ENCODE data around the gene ZNF391. TPM values are rescaled to one million over a fixed set of nuclear protein-coding genes. Genes with fewer than 3 reads are reported as not detected.

Gene ZNF391
- total RNA-seq (1 to 10 TPM in 4 of 5 experiments, under 1 TPM in 1; 0.19 to 5.7 (median 3.3) TPM), polyA plus RNA-seq (1 to 10 TPM; 3.4 to 3.9 TPM), total RNA-seq (3.6 reads per million, percentile 19 among the genes with 10 or more reads in this experiment)

- Mint-ChIP-seq H3K27me3 (peaks cover 0 to 9% (median 2%) of the 10 kb centered on the region in 5 donors), H3K9me3 (peaks cover 0 to 11% (median 1%) of the 10 kb centered on the region in 11 donors), H3K36me3 (peaks cover 0 to 15% (median 4%) of the 10 kb centered on the region in 5 donors), H3K4me1 (peaks cover 9 to 31% (median 18%) of the 10 kb centered on the region in 7 donors), H3K27ac (peak within 1 kb of the TSS; percentile 85 to 96 (median 93)), H3K4me3 (peak within 1 kb of the TSS; percentile 95 to 99 (median 98))
- H3K4me1 ChIP-seq (ENCODE audit: control insufficient read depth in 2 of 2, insufficient read depth in 2 of 2, low read length in 2 of 2): peaks cover 4 to 9% of the 10 kb centered on the region in 2 donors
- intact Hi-C loops (cut with micrococcal nuclease): loop anchor here (1.0 to 5.0 kb wide), 13 partner anchors 13 to 1198 kb away; partner anchors contain the start of genes POM121L2 (in 1 of the 2) and ZNF165 (in 1 of the 2)
- DNase-seq (peak; percentile 46 to 77 (median 67)), ATAC-seq (peak; percentile 90)
- ChIA-PET POLR2A (interaction anchor here (0.6 to 1.8 kb wide), 11 partner anchors 8 to 425 kb away, joined by 3 to 10 read pairs (median 3); partner anchors contain the start of gene ZNF184), CTCF (interaction anchor here (0.6 kb wide), 1 partner anchor 74 kb away, joined by 3 read pairs; no protein-coding TSS in a partner anchor)
- H3K4me3 ChIP-seq (ENCODE audit: low read length): peak within 1 kb of the TSS; percentile 92
- peak within 1 kb of the TSS; percentile 78 for H3K27ac ChIP-seq (ENCODE audit: low read depth, low read length)
- no peaks in the 10 kb centered on the region for H3K36me3 ChIP-seq (ENCODE audit: control insufficient read depth in 2 of 3, insufficient read depth in 3 of 3, low read length in 3 of 3)
- H3K9me3 ChIP-seq (ENCODE audit: control insufficient read depth in 2 of 3, low read length in 3 of 3): no peaks in the 10 kb centered on the region
- no peaks in the 10 kb centered on the region for H3K27me3 ChIP-seq (ENCODE audit: control insufficient read depth in 2 of 2, insufficient read depth in 2 of 2, low read length in 2 of 2)
Observed at GRCh38 chr6:27388293-27389197, at the start of gene ZNF391. TSS of gene ZNF391 (plus strand) at chr6:27388759. CDS start at chr6:27400371, 11,612 bp downstream.

GRCh38 chr6:27352850-27353249 is 35.7 kb upstream of the ZNF391 start:
- Mint-ChIP-seq H3K4me1 (no peaks in the 10 kb centered on the region), H3K36me3 (peaks cover 0 to 22% (median 8%) of the 10 kb centered on the region in 5 donors), H3K27ac (no peak overlapping the region), H3K27me3 (peaks cover 0 to 23% (median 6%) of the 10 kb centered on the region in 5 donors), H3K4me3 (no peak overlapping the region), H3K9me3 (peaks cover 7 to 84% (median 39%) of the 10 kb centered on the region in 11 donors)
- H3K27me3 ChIP-seq (ENCODE audit: control insufficient read depth in 2 of 2, insufficient read depth in 2 of 2, low read length in 2 of 2): no peaks in the 10 kb centered on the region
- H3K36me3 ChIP-seq (ENCODE audit: control insufficient read depth in 2 of 3, insufficient read depth in 3 of 3, low read length in 3 of 3): no peaks in the 10 kb centered on the region
- no peak overlapping the region for H3K27ac ChIP-seq (ENCODE audit: low read depth, low read length)
- ATAC-seq: no peak
- POLR2A ChIA-PET: no interaction called here
- H3K4me3 ChIP-seq (ENCODE audit: low read length): no peak overlapping the region
- peaks cover 0 to 13% (median 10%) of the 10 kb centered on the region in 3 experiments for H3K9me3 ChIP-seq (ENCODE audit: control insufficient read depth in 2 of 3, low read length in 3 of 3)
- DNase-seq: no peak
- H3K4me1 ChIP-seq (ENCODE audit: control insufficient read depth in 2 of 2, insufficient read depth in 2 of 2, low read length in 2 of 2): no peaks in the 10 kb centered on the region
- CTCF ChIA-PET: no interaction called here
- intact Hi-C loops (cut with micrococcal nuclease): no loop called here

- H3K27me3 Mint-ChIP-seq: peaks cover 0 to 4% (median 0%) of the 10 kb centered on the region in 5 donors
- ChIA-PET POLR2A (no interaction called here), CTCF (no interaction called here)
- intact Hi-C loops (cut with micrococcal nuclease): no loop called here
- H3K36me3 Mint-ChIP-seq: peaks cover 5 to 58% (median 46%) of the 10 kb centered on the region in 5 donors
- H3K9me3 Mint-ChIP-seq: peaks cover 15 to 86% (median 48%) of the 10 kb centered on the region in 11 donors
- ATAC-seq: no peak
- DNase-seq: no peak
- Histone ChIP-seq H3K36me3 (ENCODE audit: control insufficient read depth in 2 of 3, insufficient read depth in 3 of 3, low read length in 3 of 3) (peaks cover 0 to 14% (median 4%) of the 10 kb centered on the region in 3 experiments), H3K27me3 (ENCODE audit: control insufficient read depth in 2 of 2, insufficient read depth in 2 of 2, low read length in 2 of 2) (no peaks in the 10 kb centered on the region), H3K9me3 (ENCODE audit: control insufficient read depth in 2 of 3, low read length in 3 of 3) (peaks cover 0 to 39% (median 25%) of the 10 kb centered on the region in 3 experiments), H3K27ac (ENCODE audit: low read depth, low read length) (no peak overlapping the region), H3K4me3 (ENCODE audit: low read length) (no peak overlapping the region), H3K4me1 (ENCODE audit: control insufficient read depth in 2 of 2, insufficient read depth in 2 of 2, low read length in 2 of 2) (no peaks in the 10 kb centered on the region)
- no peaks in the 10 kb centered on the region for H3K4me1 Mint-ChIP-seq
- H3K4me3 Mint-ChIP-seq: no peak overlapping the region
- H3K27ac Mint-ChIP-seq: no peak overlapping the region
Observed at GRCh38 chr6:27358786-27359185, 29.8 kb upstream of the ZNF391 start.

GRCh38 chr6:27359231-27359630 is 29.3 kb upstream of the ZNF391 start:
- H3K27ac ChIP-seq (ENCODE audit: low read depth, low read length): no peak overlapping the region
- H3K36me3 ChIP-seq (ENCODE audit: control insufficient read depth in 2 of 3, insufficient read depth in 3 of 3, low read length in 3 of 3): peaks cover 0 to 14% (median 4%) of the 10 kb centered on the region in 3 experiments
- no peak overlapping the region for H3K4me3 ChIP-seq (ENCODE audit: low read length)
- ChIA-PET POLR2A (no interaction called here), CTCF (no interaction called here)
- no peaks in the 10 kb centered on the region for H3K4me1 ChIP-seq (ENCODE audit: control insufficient read depth in 2 of 2, insufficient read depth in 2 of 2, low read length in 2 of 2)
- peaks cover 13 to 82% (median 45%) of the 10 kb centered on the region in 11 donors for H3K9me3 Mint-ChIP-seq
- peaks cover 5 to 60% (median 48%) of the 10 kb centered on the region in 5 donors for H3K36me3 Mint-ChIP-seq
- peaks cover 0 to 4% (median 0%) of the 10 kb centered on the region in 5 donors for H3K27me3 Mint-ChIP-seq
- no peak overlapping the region for H3K4me3 Mint-ChIP-seq
- H3K4me1 Mint-ChIP-seq: no peaks in the 10 kb centered on the region
- H3K27ac Mint-ChIP-seq: no peak overlapping the region
- peaks cover 0 to 39% (median 22%) of the 10 kb centered on the region in 3 experiments for H3K9me3 ChIP-seq (ENCODE audit: control insufficient read depth in 2 of 3, low read length in 3 of 3)
- intact Hi-C loops (cut with micrococcal nuclease): no loop called here
- no peaks in the 10 kb centered on the region for H3K27me3 ChIP-seq (ENCODE audit: control insufficient read depth in 2 of 2, insufficient read depth in 2 of 2, low read length in 2 of 2)
- ATAC-seq: no peak
- no peak for DNase-seq

GRCh38 chr6:27368202-27368601 is 20.4 kb upstream of the ZNF391 start:
- H3K4me3 Mint-ChIP-seq: no peak overlapping the region
- ChIA-PET CTCF (no interaction called here), POLR2A (interaction anchor here (0.6 to 0.8 kb wide), 2 partner anchors 72 to 451 kb away, joined by 3 read pairs; no protein-coding TSS in a partner anchor)
- Histone ChIP-seq H3K9me3 (ENCODE audit: control insufficient read depth in 2 of 3, low read length in 3 of 3) (peaks cover 0 to 7% (median 0%) of the 10 kb centered on the region in 3 experiments), H3K27me3 (ENCODE audit: control insufficient read depth in 2 of 2, insufficient read depth in 2 of 2, low read length in 2 of 2) (no peaks in the 10 kb centered on the region), H3K36me3 (ENCODE audit: control insufficient read depth in 2 of 3, insufficient read depth in 3 of 3, low read length in 3 of 3) (peaks cover 0 to 10% (median 0%) of the 10 kb centered on the region in 3 experiments), H3K4me3 (ENCODE audit: low read length) (no peak overlapping the region), H3K4me1 (ENCODE audit: control insufficient read depth in 2 of 2, insufficient read depth in 2 of 2, low read length in 2 of 2) (no peaks in the 10 kb centered on the region), H3K27ac (ENCODE audit: low read depth, low read length) (no peak overlapping the region)
- peaks cover 0 to 17% (median 7%) of the 10 kb centered on the region in 11 donors for H3K9me3 Mint-ChIP-seq
- H3K4me1 Mint-ChIP-seq: peaks cover 0 to 20% (median 1%) of the 10 kb centered on the region in 7 donors
- DNase-seq (no peak), ATAC-seq (no peak)
- no peaks in the 10 kb centered on the region for H3K27me3 Mint-ChIP-seq
- peaks cover 2 to 54% (median 49%) of the 10 kb centered on the region in 5 donors for H3K36me3 Mint-ChIP-seq
- intact Hi-C loops (cut with micrococcal nuclease): no loop called here
- H3K27ac Mint-ChIP-seq: no peak overlapping the region

- ChIA-PET CTCF (interaction anchor here (1.1 kb wide), 1 partner anchor 148 kb away, joined by 4 read pairs; no protein-coding TSS in a partner anchor), POLR2A (interaction anchor here (1.5 kb wide), 1 partner anchor 109 kb away, joined by 4 read pairs; no protein-coding TSS in a partner anchor)
- no peak overlapping the region for H3K27ac ChIP-seq (ENCODE audit: low read depth, low read length)
- peaks cover 0 to 7% (median 0%) of the 10 kb centered on the region in 3 experiments for H3K9me3 ChIP-seq (ENCODE audit: control insufficient read depth in 2 of 3, low read length in 3 of 3)
- Mint-ChIP-seq H3K4me3 (no peak overlapping the region), H3K4me1 (peaks cover 12 to 41% (median 21%) of the 10 kb centered on the region in 7 donors), H3K27ac (no peak overlapping the region), H3K27me3 (peaks cover 0 to 6% (median 0%) of the 10 kb centered on the region in 5 donors), H3K36me3 (peaks cover 4 to 44% (median 39%) of the 10 kb centered on the region in 5 donors), H3K9me3 (peaks cover 0 to 20% (median 5%) of the 10 kb centered on the region in 11 donors)
- peaks cover 0 to 10% (median 0%) of the 10 kb centered on the region in 3 experiments for H3K36me3 ChIP-seq (ENCODE audit: control insufficient read depth in 2 of 3, insufficient read depth in 3 of 3, low read length in 3 of 3)
- no peak overlapping the region for H3K4me3 ChIP-seq (ENCODE audit: low read length)
- intact Hi-C loops (cut with micrococcal nuclease): loop anchor here in 1 of 2 donors (10.0 kb wide), 1 partner anchor 964 kb away; the partner anchor contains the start of gene ZSCAN31
- H3K27me3 ChIP-seq (ENCODE audit: control insufficient read depth in 2 of 2, insufficient read depth in 2 of 2, low read length in 2 of 2): no peaks in the 10 kb centered on the region
- ATAC-seq (no peak), DNase-seq (no peak)
- peaks cover 10% of the 10 kb centered on the region in 2 donors for H3K4me1 ChIP-seq (ENCODE audit: control insufficient read depth in 2 of 2, insufficient read depth in 2 of 2, low read length in 2 of 2)
Observed at GRCh38 chr6:27370391-27370790, 18.2 kb upstream of the ZNF391 start.
